ENCODE results near the gene RC3H1. TPM values are rescaled to one million over a fixed set of nuclear protein-coding genes. Genes with fewer than 3 reads are reported as not detected.

The RC3H1 gene
- total RNA-seq, 5 donors from 2014 or later (not counting 1 experiment from before 2014, with no cell fraction given) = 39.9 to 52.1 (median 49.3) TPM

- no peaks in the 10 kb centered on the region for H3K4me1 ChIP-seq (ENCODE audit: control insufficient read depth in 1 of 2, extremely low read depth in 1 of 2, insufficient read depth in 2 of 2, low read length in 2 of 2)
- Mint-ChIP-seq H3K9me3 (peaks cover 0 to 3% (median 0%) of the 10 kb centered on the region in 3 donors), H3K4me3 (no peak overlapping the region), H3K36me3 (peaks cover 26% of the 10 kb centered on the region), H3K27ac (no peak overlapping the region), H3K4me1 (peaks cover 9 to 20% (median 19%) of the 10 kb centered on the region in 3 donors), H3K27me3 (no peaks in the 10 kb centered on the region)
- 86% methylated on average over 1 of the region's 3 CpGs for WGBS (ENCODE audit: insufficient coverage)
- POLR2A ChIA-PET = no interaction called here
- ATAC-seq (replicated peaks in 1 of 4) = no peak
- H3K27ac ChIP-seq (ENCODE audit: low read length) = no peak overlapping the region
- peaks cover 3% of the 10 kb centered on the region in 2 donors for H3K36me3 ChIP-seq (ENCODE audit: control insufficient read depth in 2 of 2, extremely low read depth in 1 of 2, insufficient read depth in 1 of 2, low read length in 1 of 2)
- no peak for DNase-seq
- CTCF ChIA-PET = no interaction called here
- no peak overlapping the region for H3K4me3 ChIP-seq (ENCODE audit: control insufficient read depth in 1 of 2, extremely low read depth in 1 of 2, low read length in 1 of 2)
- no peaks in the 10 kb centered on the region for H3K27me3 ChIP-seq (replicated peaks in 1 of 2; ENCODE audit: control insufficient read depth in 2 of 2, extremely low read depth in 1 of 2, insufficient read depth in 2 of 2, low read length in 1 of 2)
- no peaks in the 10 kb centered on the region for H3K9me3 ChIP-seq
Measured at GRCh38 chr1:173900992-173901391, 121.2 kb downstream of the RC3H1 start.

- no peak overlapping the region for H3K4me3 Mint-ChIP-seq
- H3K27me3 ChIP-seq (replicated peaks in 1 of 2; ENCODE audit: control insufficient read depth in 2 of 2, extremely low read depth in 1 of 2, insufficient read depth in 2 of 2, low read length in 1 of 2) = no peaks in the 10 kb centered on the region
Measured at GRCh38 chr1:173900427-173900826, 121.7 kb downstream of the RC3H1 start.

GRCh38 chr1:173894189-173894588 is 128.0 kb downstream of the RC3H1 start:
- ChIA-PET CTCF (no interaction called here), POLR2A (no interaction called here)
- no peaks in the 10 kb centered on the region for H3K27me3 Mint-ChIP-seq
- no peak overlapping the region for H3K4me3 Mint-ChIP-seq
- DNase-seq (no peak), ATAC-seq (replicated peaks in 1 of 4) (no peak)
- H3K9me3 Mint-ChIP-seq = no peaks in the 10 kb centered on the region
- Histone ChIP-seq H3K27ac (ENCODE audit: low read length) (no peak overlapping the region), H3K27me3 (replicated peaks in 1 of 2; ENCODE audit: control insufficient read depth in 2 of 2, extremely low read depth in 1 of 2, insufficient read depth in 2 of 2, low read length in 1 of 2) (no peaks in the 10 kb centered on the region), H3K9me3 (no peaks in the 10 kb centered on the region), H3K4me1 (ENCODE audit: control insufficient read depth in 1 of 2, extremely low read depth in 1 of 2, insufficient read depth in 2 of 2, low read length in 2 of 2) (no peaks in the 10 kb centered on the region), H3K36me3 (ENCODE audit: control insufficient read depth in 2 of 2, extremely low read depth in 1 of 2, insufficient read depth in 1 of 2, low read length in 1 of 2) (peaks cover 0 to 20% of the 10 kb centered on the region in 2 donors), H3K4me3 (ENCODE audit: control insufficient read depth in 1 of 2, extremely low read depth in 1 of 2, low read length in 1 of 2) (no peak overlapping the region)
- H3K27ac Mint-ChIP-seq = no peak overlapping the region
- peaks cover 43% of the 10 kb centered on the region for H3K36me3 Mint-ChIP-seq
- peaks cover 17 to 23% (median 18%) of the 10 kb centered on the region in 3 donors for H3K4me1 Mint-ChIP-seq
- no CpG with 5 or more reads among the region's 3 CpGs for WGBS (ENCODE audit: insufficient coverage)

More at GRCh38 chr1:173900427-173900826, 121.7 kb downstream of the RC3H1 start:
- H3K27me3 Mint-ChIP-seq = no peaks in the 10 kb centered on the region
- 44% methylated on average over 2 of the region's 2 CpGs for WGBS (ENCODE audit: insufficient coverage)
- Histone ChIP-seq H3K9me3 (no peaks in the 10 kb centered on the region), H3K4me1 (ENCODE audit: control insufficient read depth in 1 of 2, extremely low read depth in 1 of 2, insufficient read depth in 2 of 2, low read length in 2 of 2) (no peaks in the 10 kb centered on the region), H3K4me3 (ENCODE audit: control insufficient read depth in 1 of 2, extremely low read depth in 1 of 2, low read length in 1 of 2) (no peak overlapping the region), H3K27ac (ENCODE audit: low read length) (no peak overlapping the region), H3K36me3 (ENCODE audit: control insufficient read depth in 2 of 2, extremely low read depth in 1 of 2, insufficient read depth in 1 of 2, low read length in 1 of 2) (peaks cover 3% of the 10 kb centered on the region in 2 donors)
- ChIA-PET CTCF (no interaction called here), POLR2A (no interaction called here)
- no peak overlapping the region for H3K27ac Mint-ChIP-seq
- no peak for ATAC-seq (replicated peaks in 1 of 4)
- DNase-seq = no peak
- no peaks in the 10 kb centered on the region for H3K9me3 Mint-ChIP-seq
- peaks cover 23% of the 10 kb centered on the region for H3K36me3 Mint-ChIP-seq
- peaks cover 9 to 20% (median 19%) of the 10 kb centered on the region in 3 donors for H3K4me1 Mint-ChIP-seq

GRCh38 chr1:173893611-173894010 is 128.5 kb downstream of the RC3H1 start:
- H3K9me3 ChIP-seq = no peaks in the 10 kb centered on the region
- ATAC-seq (replicated peaks in 1 of 4) = no peak
- no peak overlapping the region for H3K27ac ChIP-seq (ENCODE audit: low read length)
- peaks cover 41% of the 10 kb centered on the region for H3K36me3 Mint-ChIP-seq
- H3K9me3 Mint-ChIP-seq = no peaks in the 10 kb centered on the region
- no peak overlapping the region for H3K4me3 ChIP-seq (ENCODE audit: control insufficient read depth in 1 of 2, extremely low read depth in 1 of 2, low read length in 1 of 2)
- POLR2A ChIA-PET = no interaction called here
- no peak for DNase-seq
- H3K36me3 ChIP-seq (ENCODE audit: control insufficient read depth in 2 of 2, extremely low read depth in 1 of 2, insufficient read depth in 1 of 2, low read length in 1 of 2) = peaks cover 0 to 23% of the 10 kb centered on the region in 2 donors
- no peak overlapping the region for H3K4me3 Mint-ChIP-seq
- H3K27me3 Mint-ChIP-seq = no peaks in the 10 kb centered on the region
- CTCF ChIA-PET = no interaction called here
- H3K4me1 Mint-ChIP-seq = peaks cover 18 to 19% (median 19%) of the 10 kb centered on the region in 3 donors
- H3K4me1 ChIP-seq (ENCODE audit: control insufficient read depth in 1 of 2, extremely low read depth in 1 of 2, insufficient read depth in 2 of 2, low read length in 2 of 2) = no peaks in the 10 kb centered on the region
- H3K27me3 ChIP-seq (replicated peaks in 1 of 2; ENCODE audit: control insufficient read depth in 2 of 2, extremely low read depth in 1 of 2, insufficient read depth in 2 of 2, low read length in 1 of 2) = no peaks in the 10 kb centered on the region
- no peak overlapping the region for H3K27ac Mint-ChIP-seq
- no CpG with 5 or more reads among the region's 1 CpG for WGBS (ENCODE audit: insufficient coverage)

GRCh38 chr1:173889885-173890284 is 132.3 kb downstream of the RC3H1 start:
- Histone ChIP-seq H3K27me3 (replicated peaks in 1 of 2; ENCODE audit: control insufficient read depth in 2 of 2, extremely low read depth in 1 of 2, insufficient read depth in 2 of 2, low read length in 1 of 2) (no peaks in the 10 kb centered on the region), H3K4me1 (ENCODE audit: control insufficient read depth in 1 of 2, extremely low read depth in 1 of 2, insufficient read depth in 2 of 2, low read length in 2 of 2) (peaks cover 9 to 13% of the 10 kb centered on the region in 2 experiments), H3K4me3 (ENCODE audit: control insufficient read depth in 1 of 2, extremely low read depth in 1 of 2, low read length in 1 of 2) (no peak overlapping the region), H3K9me3 (no peaks in the 10 kb centered on the region), H3K36me3 (ENCODE audit: control insufficient read depth in 2 of 2, extremely low read depth in 1 of 2, insufficient read depth in 1 of 2, low read length in 1 of 2) (peaks cover 6 to 36% of the 10 kb centered on the region in 2 donors), H3K27ac (ENCODE audit: low read length) (no peak overlapping the region)
- CTCF ChIA-PET = interaction anchor here in 1 of 2 donors (0.6 kb wide), 1 partner anchor 66 kb away, joined by 3 read pairs; no protein-coding TSS in a partner anchor
- H3K27me3 Mint-ChIP-seq = no peaks in the 10 kb centered on the region
- no CpG with 5 or more reads among the region's 2 CpGs for WGBS (ENCODE audit: insufficient coverage)
- H3K4me3 Mint-ChIP-seq = no peak overlapping the region
- H3K27ac Mint-ChIP-seq = no peak overlapping the region
- H3K4me1 Mint-ChIP-seq = peaks cover 34 to 46% (median 44%) of the 10 kb centered on the region in 3 donors
- H3K9me3 Mint-ChIP-seq = no peaks in the 10 kb centered on the region
- no peak for ATAC-seq (replicated peaks in 1 of 4)
- no peak for DNase-seq
- H3K36me3 Mint-ChIP-seq = peaks cover 65% of the 10 kb centered on the region
- POLR2A ChIA-PET = no interaction called here

GRCh38 chr1:173888749-173889148 is 133.4 kb downstream of the RC3H1 start:
- no peak overlapping the region for H3K4me3 Mint-ChIP-seq
- H3K36me3 Mint-ChIP-seq = peaks cover 64% of the 10 kb centered on the region
- Histone ChIP-seq H3K9me3 (no peaks in the 10 kb centered on the region), H3K27me3 (replicated peaks in 1 of 2; ENCODE audit: control insufficient read depth in 2 of 2, extremely low read depth in 1 of 2, insufficient read depth in 2 of 2, low read length in 1 of 2) (no peaks in the 10 kb centered on the region), H3K4me3 (ENCODE audit: control insufficient read depth in 1 of 2, extremely low read depth in 1 of 2, low read length in 1 of 2) (no peak overlapping the region), H3K4me1 (ENCODE audit: control insufficient read depth in 1 of 2, extremely low read depth in 1 of 2, insufficient read depth in 2 of 2, low read length in 2 of 2) (peaks cover 9 to 13% of the 10 kb centered on the region in 2 experiments), H3K27ac (ENCODE audit: low read length) (no peak overlapping the region), H3K36me3 (ENCODE audit: control insufficient read depth in 2 of 2, extremely low read depth in 1 of 2, insufficient read depth in 1 of 2, low read length in 1 of 2) (peaks cover 9 to 28% of the 10 kb centered on the region in 2 donors)
- ATAC-seq (replicated peaks in 1 of 4) (no peak), DNase-seq (no peak)
- POLR2A ChIA-PET = no interaction called here
- peaks cover 34 to 46% (median 44%) of the 10 kb centered on the region in 3 donors for H3K4me1 Mint-ChIP-seq
- CTCF ChIA-PET = interaction anchor here in 1 of 2 donors (0.6 kb wide), 1 partner anchor 16 kb away, joined by 3 read pairs; no protein-coding TSS in a partner anchor
- H3K27me3 Mint-ChIP-seq = no peaks in the 10 kb centered on the region
- no peak overlapping the region for H3K27ac Mint-ChIP-seq
- no peaks in the 10 kb centered on the region for H3K9me3 Mint-ChIP-seq

- CTCF ChIA-PET = no interaction called here
- Mint-ChIP-seq H3K27ac (no peak overlapping the region), H3K9me3 (no peaks in the 10 kb centered on the region), H3K4me3 (no peak overlapping the region), H3K27me3 (no peaks in the 10 kb centered on the region), H3K4me1 (peaks cover 34 to 42% (median 42%) of the 10 kb centered on the region in 3 donors), H3K36me3 (peaks cover 68% of the 10 kb centered on the region)
- ATAC-seq (replicated peaks in 1 of 4) (no peak), DNase-seq (no peak)
- POLR2A ChIA-PET = no interaction called here
- WGBS (ENCODE audit: insufficient coverage) = 56% methylated on average over 1 of the region's 2 CpGs
- Histone ChIP-seq H3K4me1 (ENCODE audit: control insufficient read depth in 1 of 2, extremely low read depth in 1 of 2, insufficient read depth in 2 of 2, low read length in 2 of 2) (peaks cover 9 to 13% of the 10 kb centered on the region in 2 experiments), H3K27ac (ENCODE audit: low read length) (no peak overlapping the region), H3K27me3 (replicated peaks in 1 of 2; ENCODE audit: control insufficient read depth in 2 of 2, extremely low read depth in 1 of 2, insufficient read depth in 2 of 2, low read length in 1 of 2) (no peaks in the 10 kb centered on the region), H3K9me3 (no peaks in the 10 kb centered on the region), H3K4me3 (ENCODE audit: control insufficient read depth in 1 of 2, extremely low read depth in 1 of 2, low read length in 1 of 2) (no peak overlapping the region), H3K36me3 (ENCODE audit: control insufficient read depth in 2 of 2, extremely low read depth in 1 of 2, insufficient read depth in 1 of 2, low read length in 1 of 2) (peaks cover 9 to 28% of the 10 kb centered on the region in 2 donors)
Measured at GRCh38 chr1:173887627-173888026, 134.5 kb downstream of the RC3H1 start.

Measured in T-cell (primary cell).